NCI-H1048 (cell line): ENCODE results near the gene ARID5B.
"Not testable (repeated sequence)": the region's sequence is repeated elsewhere in the genome, so short reads cannot be mapped to it uniquely, and the experiment has no call there.

Experiments used
- DNase-seq: peaks from one replicate; lab custom pipeline; 2025; lab: John Stamatoyannopoulos, UW

ARID5B gene

DNA sequence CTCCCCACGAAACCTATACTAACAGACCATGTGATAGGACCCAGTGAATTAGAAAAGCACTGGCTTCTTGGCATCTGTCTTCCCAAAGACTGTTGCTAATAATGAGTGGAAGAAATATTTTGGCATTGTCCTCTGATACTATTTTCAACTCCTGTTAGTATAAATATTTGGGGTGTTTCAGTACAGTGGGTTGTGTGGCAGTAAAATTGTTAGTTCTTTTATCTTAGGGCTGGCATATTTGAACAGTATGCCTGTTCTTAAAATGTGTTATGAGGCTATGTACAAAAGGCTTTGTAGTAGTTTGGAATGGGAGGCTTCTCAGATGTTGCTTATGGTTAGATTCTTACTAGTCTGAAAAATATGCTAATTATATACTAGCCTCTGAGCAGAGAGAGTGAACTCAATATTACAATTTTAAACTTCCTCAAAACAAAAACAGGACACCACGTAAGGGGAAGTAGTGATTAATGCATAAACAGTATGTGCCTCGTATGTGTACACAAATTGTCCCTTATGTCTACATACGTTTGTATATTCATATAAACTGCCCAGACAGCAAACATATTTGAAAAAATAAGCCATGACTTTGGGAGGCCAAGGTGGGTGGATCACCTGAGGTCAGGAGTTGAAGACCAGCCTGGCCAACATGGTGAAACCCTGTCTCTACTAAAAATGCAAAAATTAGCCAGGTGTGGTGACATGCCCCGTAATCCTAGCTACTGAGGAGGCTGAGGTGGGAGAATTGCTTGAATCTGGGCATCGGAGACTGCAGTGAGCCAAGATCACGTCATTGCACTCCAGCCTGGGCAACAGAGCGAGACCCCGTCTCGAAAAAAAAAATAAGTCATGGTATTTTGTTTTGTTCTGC lies 115.4 kb downstream of the ARID5B start:
- no peak for DNase-seq

- DNase-seq: no peak
Measured at GRCh38 chr10:62017491-62017870, 116.0 kb downstream of the ARID5B start.

DNA sequence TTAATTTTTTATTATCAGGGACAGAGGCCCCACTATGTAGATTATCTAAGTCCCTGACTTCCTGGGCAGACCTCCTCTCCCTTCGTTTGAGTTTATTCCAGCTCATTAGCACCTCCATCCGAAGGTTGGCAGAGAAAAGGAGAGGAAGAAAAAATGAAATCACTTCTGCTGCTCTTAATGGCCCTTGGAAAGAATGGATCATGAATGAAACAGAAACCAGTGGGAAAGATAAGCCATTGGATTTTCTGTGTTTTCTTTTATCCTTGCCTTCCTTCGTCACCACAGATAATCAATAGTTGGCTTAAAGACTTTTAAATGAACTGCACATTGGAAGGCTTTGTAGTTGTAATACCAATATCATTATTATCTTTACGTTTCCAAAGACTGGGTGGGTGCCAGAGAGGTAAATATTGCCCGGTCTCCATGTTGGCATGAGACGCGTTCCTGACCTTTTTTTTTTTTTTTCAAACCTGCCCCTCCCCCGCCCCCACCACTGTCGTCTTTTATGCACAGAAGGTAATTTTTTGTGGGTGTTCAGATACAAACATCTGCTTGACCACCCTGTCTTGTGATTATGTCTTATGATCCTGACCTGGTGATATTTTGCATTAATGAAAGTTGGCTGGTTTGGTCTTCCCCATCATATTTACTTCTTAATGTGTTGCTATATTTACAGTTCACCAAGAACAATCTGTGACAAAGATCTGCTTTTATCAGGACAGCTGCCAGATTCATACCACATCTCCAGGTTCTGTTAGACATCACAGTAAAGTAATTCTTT lies 116.8 kb downstream of the ARID5B start:
- no peak for DNase-seq

- no peak for DNase-seq
Measured at GRCh38 chr10:62019013-62019684, 117.7 kb downstream of the ARID5B start.

DNA sequence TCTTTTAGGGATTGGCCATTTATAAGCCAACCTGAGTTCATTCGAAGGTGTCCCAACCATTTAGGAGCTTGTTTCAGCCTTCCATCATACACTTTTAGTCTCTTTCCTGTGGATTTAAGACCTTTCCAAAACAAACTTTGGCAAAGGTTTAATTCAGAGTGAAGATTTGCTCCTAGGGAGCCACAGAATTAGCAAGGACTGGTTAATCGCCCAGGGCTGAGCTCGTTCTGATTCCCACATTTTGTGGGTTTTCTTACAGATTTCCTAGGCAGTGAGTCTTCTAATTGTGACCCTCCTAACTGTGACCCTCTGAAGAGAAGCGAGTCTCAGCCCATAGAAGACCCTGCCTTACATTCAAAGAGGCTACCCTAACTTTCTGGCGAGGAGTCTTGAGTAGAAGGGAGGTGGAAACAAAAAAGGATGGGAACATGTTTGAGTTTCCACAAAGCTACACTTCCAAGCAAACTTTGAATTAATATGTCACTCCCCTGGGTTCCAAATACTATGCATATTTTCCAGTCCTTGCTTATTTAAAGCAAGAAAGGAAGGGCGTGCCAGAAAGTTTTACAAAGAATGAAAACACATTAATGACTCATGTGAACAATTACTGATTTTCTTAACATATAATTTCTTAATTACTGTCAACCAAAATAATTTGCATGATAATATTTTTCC lies 118.3 kb downstream of the ARID5B start:
- DNase-seq: no peak

- DNase-seq: no peak
Measured at GRCh38 chr10:62021128-62021665, 119.7 kb downstream of the ARID5B start.

- DNase-seq: no peak
Measured at GRCh38 chr10:62021978-62022802, 120.7 kb downstream of the ARID5B start.

DNA sequence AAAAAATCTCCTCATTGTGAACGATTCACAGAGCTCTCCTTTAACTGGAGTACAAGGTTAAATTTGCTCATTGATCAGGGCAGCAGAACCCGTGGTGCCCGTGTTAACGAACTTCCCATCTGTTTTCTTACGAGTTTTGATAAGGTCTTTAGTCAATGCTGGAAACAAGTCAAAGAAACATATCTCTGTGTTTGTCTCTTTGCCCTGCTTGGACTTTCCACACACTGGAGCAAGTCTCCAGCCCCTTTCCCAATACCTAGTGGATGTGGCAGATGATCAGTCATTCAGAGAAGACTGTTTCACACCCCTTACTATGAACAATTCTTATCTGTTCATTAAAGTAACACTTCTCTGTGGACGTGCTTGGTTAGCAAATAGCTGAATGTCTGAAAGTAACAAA lies 121.3 kb downstream of the ARID5B start:
- DNase-seq: no peak

DNA sequence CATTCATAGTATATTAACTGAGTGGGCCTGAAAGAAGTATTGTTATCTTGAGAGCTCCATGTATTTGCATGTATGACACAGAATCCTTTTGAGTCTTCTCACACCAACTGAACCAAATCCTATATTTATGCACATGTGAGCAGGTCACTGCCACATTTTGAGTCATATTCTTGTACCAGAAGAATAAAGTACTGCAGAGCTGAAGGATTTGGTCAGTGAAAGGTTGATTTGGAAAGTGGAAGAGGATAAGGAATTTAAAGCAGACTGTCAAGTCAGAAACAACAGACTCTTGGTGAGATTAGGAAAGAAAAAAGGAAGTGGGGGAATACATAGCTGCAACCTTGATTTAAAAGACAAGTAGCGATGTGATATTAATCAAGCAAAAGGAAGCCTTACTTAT lies 121.8 kb downstream of the ARID5B start:
- no peak for DNase-seq

DNA sequence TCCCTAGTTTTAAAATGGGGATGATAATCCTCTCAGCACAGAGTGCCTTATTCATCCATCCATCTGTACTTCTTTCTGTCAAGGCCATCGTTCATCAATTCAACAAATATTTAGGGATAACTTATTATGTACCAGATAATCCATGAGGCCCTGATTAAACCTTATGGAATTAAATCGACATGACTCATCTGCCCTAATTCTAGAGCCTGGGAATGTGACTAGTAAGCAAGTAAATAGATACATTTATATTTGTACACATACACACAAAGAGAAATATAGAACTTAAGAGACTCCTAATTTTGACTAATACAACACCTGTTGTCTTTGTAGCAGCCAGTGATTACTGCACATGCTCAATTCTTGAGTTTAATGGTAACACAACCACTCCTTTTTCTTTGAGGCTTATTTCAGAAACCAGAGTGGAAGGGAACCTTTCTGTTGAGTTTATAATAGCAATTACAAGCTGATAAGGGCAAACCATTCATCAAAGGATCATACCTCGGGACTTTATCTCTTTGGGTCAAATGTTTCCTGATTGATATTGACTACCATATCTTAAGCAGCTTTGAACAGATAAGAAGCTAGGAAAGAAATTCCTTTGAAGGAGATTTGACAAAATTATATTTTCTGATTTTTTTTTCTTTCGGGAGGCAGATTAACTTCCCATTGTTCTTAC lies 122.7 kb downstream of the ARID5B start:
- DNase-seq: no peak

GRCh38 chr10:62025134-62025794 lies 123.8 kb downstream of the ARID5B start:
- DNase-seq: no peak

DNA sequence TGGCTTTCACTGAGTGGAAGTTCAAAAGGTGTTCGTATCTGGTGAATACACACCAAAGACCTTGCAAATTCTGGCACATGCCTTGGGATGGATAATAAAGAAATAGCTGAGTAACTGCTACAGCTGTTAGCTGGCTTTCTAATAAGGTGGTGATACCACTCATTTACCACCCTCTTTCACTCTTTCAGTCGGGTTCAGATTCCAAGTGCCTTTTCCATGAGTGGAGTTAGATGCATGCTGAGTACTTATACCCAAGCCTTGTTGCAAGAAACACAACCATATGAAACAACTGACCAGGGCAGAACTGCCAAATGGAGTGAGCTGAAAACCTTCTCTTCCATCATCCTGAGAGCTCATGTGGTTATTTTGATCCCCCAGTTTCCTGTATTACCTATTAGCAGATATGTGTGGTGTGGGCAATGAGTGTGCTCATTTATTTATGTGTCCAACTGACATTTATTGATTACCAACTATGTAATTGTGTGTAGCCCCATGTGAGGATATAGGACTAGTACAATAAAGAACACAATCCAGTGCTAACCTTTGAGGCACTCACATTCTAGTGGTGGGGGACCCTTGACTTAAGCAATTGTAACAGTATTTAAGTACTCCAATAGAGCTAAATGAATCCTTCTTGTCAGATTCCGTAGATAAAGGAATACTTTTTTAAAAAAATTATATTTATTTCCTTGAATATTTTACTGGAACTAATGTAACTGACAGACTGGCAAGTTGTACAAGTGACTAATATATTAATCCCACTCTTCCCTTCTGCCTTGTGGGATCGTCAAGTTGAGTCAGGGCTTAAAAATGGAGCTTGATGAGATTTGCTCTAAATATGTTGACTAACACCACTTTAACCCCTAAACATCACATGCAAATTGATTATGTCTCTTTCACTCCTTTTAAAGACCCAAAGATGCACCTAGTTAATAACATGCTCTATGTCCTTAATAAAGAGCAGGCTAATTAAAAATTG lies 124.7 kb downstream of the ARID5B start:
- no peak for DNase-seq

DNA sequence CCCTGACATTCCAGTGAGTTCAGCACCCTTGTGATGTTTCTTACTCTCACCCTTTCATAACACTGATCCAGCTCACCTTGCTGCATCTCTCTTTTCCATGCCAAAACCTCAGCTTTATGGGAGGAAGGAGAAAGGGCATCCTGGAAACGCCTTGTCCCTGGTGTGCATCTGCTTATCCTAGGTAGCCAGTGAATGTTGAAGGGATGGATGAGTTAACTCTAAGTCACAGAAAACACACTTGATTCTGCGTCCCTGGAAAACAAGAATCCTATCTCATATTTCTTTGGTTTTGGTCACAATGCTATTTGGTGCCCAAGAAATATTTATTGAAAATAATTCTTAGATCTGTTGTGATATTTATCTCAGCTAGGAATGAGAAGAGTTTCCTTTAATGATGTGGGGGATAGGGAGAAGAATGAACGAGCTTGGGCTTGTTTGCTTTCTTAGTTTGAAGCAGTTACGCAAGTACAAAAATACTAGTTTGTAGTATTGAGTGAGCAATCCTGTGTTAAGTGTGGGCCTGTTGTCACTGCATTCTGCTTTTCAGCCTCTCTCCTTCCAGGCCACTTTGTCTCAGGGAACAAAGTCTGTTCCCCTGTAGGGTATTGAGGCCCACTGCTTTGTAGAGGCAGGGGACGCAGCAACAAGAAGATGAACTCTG lies 126.5 kb downstream of the ARID5B start:
- DNase-seq: no peak

- not testable (repeated sequence) for DNase-seq
Measured at GRCh38 chr10:62028502-62028842, 127.0 kb downstream of the ARID5B start.

DNA sequence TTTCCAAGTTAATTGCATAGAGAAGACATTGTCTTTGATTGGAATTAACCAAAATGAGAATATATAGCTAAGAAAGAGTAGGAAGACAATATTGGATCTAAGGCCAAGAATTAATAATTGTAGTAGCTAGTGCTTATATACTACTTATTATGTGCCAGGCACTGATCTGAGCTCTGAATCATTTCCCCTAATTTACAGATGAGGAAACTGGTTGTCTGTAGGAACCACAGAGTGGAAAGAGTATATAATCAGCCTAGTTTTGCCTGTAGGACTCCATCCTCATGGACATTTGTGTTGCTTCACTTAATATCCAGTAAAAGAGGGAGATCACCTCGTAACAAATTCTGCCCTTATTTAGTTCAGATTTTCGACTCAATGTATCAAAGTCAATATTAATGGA lies 127.9 kb downstream of the ARID5B start:
- no peak for DNase-seq

DNA sequence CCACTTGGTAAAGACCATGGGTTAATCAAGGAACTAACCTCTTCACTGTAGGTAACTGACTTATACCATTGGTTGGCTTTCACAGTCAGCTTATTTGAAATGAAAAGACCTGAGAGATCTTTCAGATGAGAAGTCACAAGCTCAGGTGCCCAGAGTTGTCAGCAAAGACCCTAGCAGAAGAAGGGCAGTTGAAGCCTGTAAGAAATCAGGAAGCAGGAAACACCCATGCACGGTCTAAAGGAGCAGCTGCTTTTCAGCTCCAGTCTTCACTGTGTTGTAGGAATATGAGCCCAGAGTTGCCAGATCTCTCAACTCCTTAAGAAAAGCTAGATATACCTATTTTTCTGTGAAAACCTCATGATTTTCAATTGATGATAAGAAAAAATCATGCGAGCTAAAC lies 130.0 kb downstream of the ARID5B start:
- no peak for DNase-seq

GRCh38 chr10:62033125-62033524 lies 131.6 kb downstream of the ARID5B start:
- no peak for DNase-seq

GRCh38 chr10:62034096-62034640 lies 132.7 kb downstream of the ARID5B start:
- DNase-seq: no peak
